T-helper 2 cell treated with Interferon-gamma antibody and Interleukin-4, amounts not matched to agents 100 ng/mL and 5 ng/mL, for 36 hours (primary cell): ENCODE measurements around the gene HAGH. TPM values are rescaled to one million over a fixed set of nuclear protein-coding genes. Genes with fewer than 3 reads are reported as not detected.

Source experiments
- intact Hi-C: fragments of 100-400 bp; cut with micrococcal nuclease; formaldehyde crosslinking; loops from one replicate; pipeline ENCODE4 v1.15.1; 2023
- total RNA-seq: library from RNA; stranded (reverse); gene quantifications from 2 replicates; pipeline ENCODE4 v1.2.3, GENCODE V29; 2022

HAGH gene
- total RNA-seq, 1 donor from 2014 or later = 46.1 TPM

DNA sequence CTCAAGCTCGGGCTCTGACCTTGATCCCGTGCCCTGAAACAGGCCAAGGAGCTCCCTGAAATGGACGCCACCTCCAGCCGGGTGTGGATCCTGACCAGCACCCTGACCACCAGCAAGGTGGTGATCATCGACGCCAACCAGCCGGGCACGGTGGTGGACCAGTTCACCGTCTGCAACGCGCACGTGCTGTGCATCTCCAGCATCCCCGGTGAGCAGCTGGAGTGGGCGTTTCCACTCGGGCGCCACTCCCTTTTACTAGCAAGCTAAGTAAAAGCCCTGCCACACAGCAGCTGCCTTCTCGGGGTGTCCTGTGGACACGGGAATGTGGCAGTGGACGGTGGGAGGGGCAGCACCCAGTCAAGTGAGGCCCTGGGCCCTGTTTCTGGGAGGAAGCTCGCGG is 61.7 kb downstream of the HAGH start:
- intact Hi-C loops = no loop called here

DNA sequence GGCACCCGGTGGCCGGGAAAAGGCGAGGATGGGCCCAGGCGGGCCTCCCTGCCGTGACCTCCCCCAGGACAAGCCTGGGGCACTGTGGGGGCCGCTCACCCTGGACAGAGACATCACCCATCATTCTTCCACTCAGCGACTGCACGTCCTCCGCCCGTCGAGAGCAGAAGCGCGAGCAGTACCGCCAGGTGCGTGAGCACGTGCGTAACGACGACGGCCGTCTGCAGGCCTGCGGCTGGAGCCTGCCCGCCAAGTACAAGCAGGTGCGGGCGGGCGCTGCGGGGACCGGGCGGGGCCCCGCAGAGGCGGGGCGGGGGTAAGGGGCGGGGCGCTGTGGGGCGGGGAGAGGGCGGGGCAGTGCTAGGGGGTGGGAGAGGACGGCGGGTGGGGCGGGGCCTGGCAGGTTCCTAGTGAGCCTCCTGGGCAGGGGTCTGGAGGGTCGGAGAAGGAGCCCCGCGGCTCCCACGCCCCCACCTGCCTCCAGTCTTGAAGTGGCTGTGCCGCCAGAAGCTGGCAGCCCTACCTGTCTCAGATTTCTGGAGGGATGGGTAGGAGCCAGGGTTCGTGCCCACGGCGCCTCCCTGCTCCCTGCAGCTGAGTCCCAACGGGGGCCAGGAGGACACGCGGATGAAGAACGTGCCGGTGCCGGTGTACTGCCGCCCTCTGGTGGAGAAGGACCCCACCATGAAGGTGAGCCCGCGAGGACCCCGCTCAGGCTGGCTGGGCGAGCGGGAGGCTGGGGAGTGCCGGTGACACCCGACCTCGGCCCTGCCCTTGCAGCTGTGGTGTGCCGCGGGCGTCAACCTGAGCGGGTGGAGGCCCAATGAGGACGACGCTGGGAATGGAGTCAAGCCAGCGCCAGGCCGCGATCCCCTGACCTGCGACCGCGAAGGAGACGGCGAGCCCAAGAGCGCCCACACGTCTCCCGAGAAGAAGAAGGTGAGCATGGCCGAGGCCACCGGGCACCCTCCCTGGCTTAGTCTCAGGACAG is 62.8 kb downstream of the HAGH start:
- intact Hi-C loops = no loop called here

DNA sequence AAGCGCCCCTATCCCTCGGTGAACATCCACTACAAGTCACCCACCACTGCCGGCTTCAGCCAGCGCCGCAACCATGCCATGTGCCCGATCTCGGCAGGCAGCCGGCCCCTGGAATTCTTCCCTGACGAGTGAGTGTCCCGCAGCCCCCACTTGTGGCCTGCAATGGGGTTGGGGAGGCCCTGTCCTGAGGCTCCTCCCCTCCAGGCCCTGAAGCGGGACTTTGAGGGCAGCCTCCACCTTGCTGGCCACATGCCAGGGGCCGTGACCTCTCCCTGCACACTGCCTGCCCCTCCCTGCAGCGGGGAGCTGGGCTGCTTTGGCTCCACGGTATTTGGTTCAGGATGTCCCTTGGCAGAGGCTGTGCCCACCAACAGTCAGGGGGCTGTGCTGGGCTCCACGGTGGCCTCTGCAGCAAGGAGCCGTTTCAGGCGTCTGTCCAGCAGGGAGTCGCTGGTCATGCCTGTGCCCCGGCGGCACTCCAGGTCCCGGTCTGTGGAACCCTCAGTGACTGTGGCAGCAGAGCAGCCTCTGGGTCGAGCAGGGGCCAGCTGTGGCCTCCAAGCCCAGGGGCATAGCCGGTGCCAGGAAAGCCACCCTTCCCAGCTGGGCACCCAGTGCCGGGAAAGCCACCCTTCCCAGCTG is 63.6 kb downstream of the HAGH start:
- intact Hi-C loops = no loop called here

- intact Hi-C loops = no loop called here
Measured at GRCh38 chr16:1762196-1762878, 64.3 kb downstream of the HAGH start.

GRCh38 chr16:1761751-1762150 is 64.9 kb downstream of the HAGH start:
- intact Hi-C loops = no loop called here

DNA sequence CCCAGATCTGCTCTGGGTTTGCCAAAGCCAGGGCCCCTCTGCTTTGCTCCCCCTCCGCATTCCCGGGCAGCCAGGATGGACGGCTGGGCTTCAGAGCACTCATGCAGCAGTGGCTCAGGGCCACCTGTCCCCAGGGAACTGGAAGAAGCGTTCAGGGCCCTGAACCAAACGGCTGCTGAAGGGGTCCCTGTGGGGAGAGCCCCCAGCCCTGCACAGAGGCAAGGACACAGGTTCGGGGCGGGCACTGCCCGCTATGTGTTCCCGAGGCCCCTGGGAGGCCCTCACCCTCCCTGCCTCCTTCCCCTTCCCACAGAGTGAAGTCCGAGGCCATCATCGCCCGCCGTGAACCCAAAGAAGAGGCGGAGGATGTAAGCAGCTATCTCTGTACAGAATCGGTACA is 65.7 kb downstream of the HAGH start:
- intact Hi-C loops = no loop called here

DNA sequence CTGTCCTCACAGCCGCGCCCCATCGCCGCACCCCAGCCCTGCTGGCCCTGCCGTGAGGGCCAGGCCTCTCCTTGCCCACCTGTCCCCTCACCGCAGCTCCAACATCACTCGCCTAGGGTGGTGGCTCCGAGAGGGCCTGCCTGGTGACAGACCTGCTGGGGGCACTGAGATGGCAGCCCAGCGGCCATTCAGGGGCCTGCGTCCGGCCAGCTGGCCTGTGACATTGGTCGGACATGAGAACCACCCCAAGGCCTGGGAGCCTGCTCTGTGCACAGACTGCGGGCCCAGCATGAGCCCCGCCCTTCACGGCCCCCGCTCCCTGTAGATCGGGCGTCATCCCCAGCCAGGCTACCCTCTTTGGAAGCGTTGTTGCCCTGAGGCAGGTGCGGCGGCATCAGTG is 67.1 kb downstream of the HAGH start:
- intact Hi-C loops = no loop called here

- intact Hi-C loops = no loop called here
Measured at GRCh38 chr16:1758923-1759322, 67.7 kb downstream of the HAGH start.

GRCh38 chr16:1757714-1758461 is 68.7 kb downstream of the HAGH start:
- intact Hi-C loops = no loop called here

Other genes starting within 250 kb of the HAGH start
- gene IFT140, start 214.8 kb downstream of the HAGH start, total RNA-seq = 7.4 and 8.3 TPM in 2 replicates
- 26.4 and 29.4 TPM in 2 replicates for gene CRAMP1, start 214.5 kb downstream of the HAGH start, total RNA-seq
- gene JPT2, start 148.5 kb downstream of the HAGH start, total RNA-seq = 73.3 and 73.5 TPM in 2 replicates
- 86.9 and 89.1 TPM in 2 replicates for gene MAPK8IP3, start 120.6 kb downstream of the HAGH start, total RNA-seq
- gene NME3, start 55.3 kb downstream of the HAGH start, total RNA-seq = 33.3 and 34.3 TPM in 2 replicates
- gene EME2, start 54.0 kb downstream of the HAGH start, total RNA-seq = 29.2 and 34.1 TPM in 2 replicates
- gene MRPS34, start 53.7 kb downstream of the HAGH start, total RNA-seq = 121 and 131 TPM in 2 replicates
- gene SPSB3, start 44.3 kb downstream of the HAGH start, total RNA-seq = 29.5 and 32.7 TPM in 2 replicates
- 55.1 and 55.6 TPM in 2 replicates for gene NUBP2, start 43.9 kb downstream of the HAGH start, total RNA-seq
- 0.11 TPM in 1 of 2 replicates, not detected in the other for gene IGFALS, start 33.1 kb downstream of the HAGH start, total RNA-seq
- gene FAHD1, start 381 bp upstream of the HAGH start, total RNA-seq = 10.5 and 11.6 TPM in 2 replicates
- gene MEIOB, start 45.3 kb upstream of the HAGH start, total RNA-seq = not detected in 2 replicates
- not detected in 2 replicates for gene HS3ST6, start 91.6 kb upstream of the HAGH start, total RNA-seq
- 14.0 and 14.1 TPM in 2 replicates for gene MSRB1, start 116.4 kb upstream of the HAGH start, total RNA-seq
- not detected in 2 replicates for gene RPL3L, start 127.9 kb upstream of the HAGH start, total RNA-seq
- gene NDUFB10, start 132.7 kb upstream of the HAGH start, total RNA-seq = 119 and 123 TPM in 2 replicates
- gene RPS2, start 138.0 kb upstream of the HAGH start, total RNA-seq = 2,826 and 2,856 TPM in 2 replicates
- 0.18 TPM in 1 of 2 replicates, not detected in the other for gene RNF151, start 140.0 kb upstream of the HAGH start, total RNA-seq
- gene TBL3, start 145.2 kb upstream of the HAGH start, total RNA-seq = 36.7 and 38.2 TPM in 2 replicates
- gene NOXO1, start 154.6 kb upstream of the HAGH start, total RNA-seq = 0.25 and 0.55 TPM in 2 replicates
- 24.4 and 27.1 TPM in 2 replicates for gene GFER, start 157.4 kb upstream of the HAGH start, total RNA-seq
- gene SYNGR3, start 163.1 kb upstream of the HAGH start, total RNA-seq = 4.9 and 5.3 TPM in 2 replicates
- 58.9 and 63.6 TPM in 2 replicates for gene ZNF598, start 183.0 kb upstream of the HAGH start, total RNA-seq
- gene NPW, start 193.0 kb upstream of the HAGH start, total RNA-seq = 0.70 and 0.80 TPM in 2 replicates
- 2.2 and 3.1 TPM in 2 replicates for gene NHERF2, start 200.1 kb upstream of the HAGH start, total RNA-seq
- gene NTHL1, start 221.0 kb upstream of the HAGH start, total RNA-seq = 32.9 and 33.2 TPM in 2 replicates
- 96.9 and 110 TPM in 2 replicates for gene TSC2, start 221.2 kb upstream of the HAGH start, total RNA-seq